HS-27A (cell line): ENCODE data around the gene CFAP58.
"Not testable (repeated sequence)": the region's sequence is repeated elsewhere in the genome, so short reads cannot be mapped to it uniquely, and the experiment has no call there.

Experiments used
- DNase-seq: peaks from one replicate; pipeline ENCODE4 v3.0.0-alpha.2; 2012; ENCODE audit warnings: low read depth, missing footprints

Gene CFAP58

GRCh38 chr10:104437226-104437625, 83.6 kb downstream of the CFAP58 start:
- no peak for DNase-seq

GRCh38 chr10:104440221-104440620, 86.6 kb downstream of the CFAP58 start:
- no peak for DNase-seq

GRCh38 chr10:104441329-104442000, 87.8 kb downstream of the CFAP58 start:
- no peak for DNase-seq

GRCh38 chr10:104445359-104445758, 91.7 kb downstream of the CFAP58 start:
- DNase-seq = peak; percentile 75

- no peak for DNase-seq
Observed at GRCh38 chr10:104446151-104446550, 92.5 kb downstream of the CFAP58 start.

GRCh38 chr10:104447331-104447730, 93.7 kb downstream of the CFAP58 start:
- no peak for DNase-seq

- no peak for DNase-seq
Observed at GRCh38 chr10:104447906-104448305, 94.3 kb downstream of the CFAP58 start.

- no peak for DNase-seq
Observed at GRCh38 chr10:104449391-104449790, 95.8 kb downstream of the CFAP58 start.

GRCh38 chr10:104450490-104450889, 96.9 kb downstream of the CFAP58 start:
- no peak for DNase-seq

GRCh38 chr10:104450954-104451353, 97.3 kb downstream of the CFAP58 start:
- DNase-seq = no peak

- no peak for DNase-seq
Observed at GRCh38 chr10:104452977-104453376, 99.3 kb downstream of the CFAP58 start.

- no peak for DNase-seq
Observed at GRCh38 chr10:104456802-104457542, 103.3 kb downstream of the CFAP58 start.

- DNase-seq = no peak
Observed at GRCh38 chr10:104457543-104457828, 103.9 kb downstream of the CFAP58 start.

GRCh38 chr10:104465575-104465974, 111.9 kb downstream of the CFAP58 start:
- not testable (repeated sequence) for DNase-seq

- not testable (repeated sequence) for DNase-seq
Observed at GRCh38 chr10:104468818-104469217, 115.2 kb downstream of the CFAP58 start.

GRCh38 chr10:104472505-104472904, 118.9 kb downstream of the CFAP58 start:
- DNase-seq = no peak

- no peak for DNase-seq
Observed at GRCh38 chr10:104472957-104473745, 119.5 kb downstream of the CFAP58 start.

GRCh38 chr10:104478380-104478779, 124.7 kb downstream of the CFAP58 start:
- no peak for DNase-seq

GRCh38 chr10:104479906-104480593, 126.4 kb downstream of the CFAP58 start:
- DNase-seq = no peak

GRCh38 chr10:104480797-104481196, 127.2 kb downstream of the CFAP58 start:
- no peak for DNase-seq

GRCh38 chr10:104483582-104483981, 129.9 kb downstream of the CFAP58 start:
- DNase-seq = no peak

GRCh38 chr10:104485632-104486031, 132.0 kb downstream of the CFAP58 start:
- DNase-seq = no peak
